Measurements from ENCODE around the gene NEURL3. TPM values are rescaled to one million over a fixed set of nuclear protein-coding genes. Genes with fewer than 3 reads are reported as not detected.

Gene NEURL3
- total RNA-seq, 1 donor from 2014 or later = not detected

GRCh38 chr2:96542357-96542977, 37.3 kb upstream of the NEURL3 start:
- H3K36me3 Mint-ChIP-seq (ENCODE audit: low read depth) = peaks cover 7% of the 10 kb centered on the region
- peaks cover 44% of the 10 kb centered on the region for H3K4me1 Mint-ChIP-seq (ENCODE audit: low read depth)
- no peak for TF ChIP-seq CTCF (IDR thresholded peaks at IDR 0.05)
- DNase-seq (ENCODE audit: low spot score) = peak; percentile 54
- H3K4me3 Mint-ChIP-seq (ENCODE audit: unreplicated experiment) = no peak overlapping the region
- no peaks in the 10 kb centered on the region for H3K27me3 Mint-ChIP-seq (ENCODE audit: low read depth)
- H3K27ac Mint-ChIP-seq (ENCODE audit: unreplicated experiment) = no peak overlapping the region
- H3K9me3 Mint-ChIP-seq (ENCODE audit: low read depth) = no peaks in the 10 kb centered on the region

- H3K4me1 Mint-ChIP-seq (ENCODE audit: low read depth) = peaks cover 36% of the 10 kb centered on the region
- no peaks in the 10 kb centered on the region for H3K27me3 Mint-ChIP-seq (ENCODE audit: low read depth)
- peaks cover 7% of the 10 kb centered on the region for H3K36me3 Mint-ChIP-seq (ENCODE audit: low read depth)
- no peak for DNase-seq (ENCODE audit: low spot score)
- TF ChIP-seq CTCF (IDR thresholded peaks at IDR 0.05) = no peak
- no peak overlapping the region for H3K4me3 Mint-ChIP-seq (ENCODE audit: unreplicated experiment)
- no peak overlapping the region for H3K27ac Mint-ChIP-seq (ENCODE audit: unreplicated experiment)
- no peaks in the 10 kb centered on the region for H3K9me3 Mint-ChIP-seq (ENCODE audit: low read depth)
Measured at GRCh38 chr2:96541398-96542152, 36.4 kb upstream of the NEURL3 start.

GRCh38 chr2:96540136-96540535, 35.0 kb upstream of the NEURL3 start:
- no peak for TF ChIP-seq CTCF (IDR thresholded peaks at IDR 0.05)
- Mint-ChIP-seq H3K27me3 (ENCODE audit: low read depth) (no peaks in the 10 kb centered on the region), H3K27ac (ENCODE audit: unreplicated experiment) (peak overlapping the region; percentile 61), H3K9me3 (ENCODE audit: low read depth) (no peaks in the 10 kb centered on the region), H3K4me1 (ENCODE audit: low read depth) (peaks cover 36% of the 10 kb centered on the region), H3K4me3 (ENCODE audit: unreplicated experiment) (no peak overlapping the region), H3K36me3 (ENCODE audit: low read depth) (peaks cover 7% of the 10 kb centered on the region)
- DNase-seq (ENCODE audit: low spot score) = no peak

GRCh38 chr2:96539215-96539920, 34.2 kb upstream of the NEURL3 start:
- DNase-seq (ENCODE audit: low spot score) = no peak
- Mint-ChIP-seq H3K9me3 (ENCODE audit: low read depth) (no peaks in the 10 kb centered on the region), H3K27ac (ENCODE audit: unreplicated experiment) (no peak overlapping the region), H3K36me3 (ENCODE audit: low read depth) (peaks cover 6% of the 10 kb centered on the region), H3K4me1 (ENCODE audit: low read depth) (peaks cover 41% of the 10 kb centered on the region), H3K4me3 (ENCODE audit: unreplicated experiment) (peak overlapping the region; percentile 12), H3K27me3 (ENCODE audit: low read depth) (no peaks in the 10 kb centered on the region)
- TF ChIP-seq CTCF (IDR thresholded peaks at IDR 0.05) = no peak

GRCh38 chr2:96538487-96539214, 33.5 kb upstream of the NEURL3 start:
- H3K27ac Mint-ChIP-seq (ENCODE audit: unreplicated experiment) = peak overlapping the region; percentile 59

More at GRCh38 chr2:96538487-96539214, 33.5 kb upstream of the NEURL3 start:
- TF ChIP-seq CTCF (IDR thresholded peaks at IDR 0.05) = no peak
- H3K4me1 Mint-ChIP-seq (ENCODE audit: low read depth) = peaks cover 48% of the 10 kb centered on the region
- H3K9me3 Mint-ChIP-seq (ENCODE audit: low read depth) = no peaks in the 10 kb centered on the region
- no peaks in the 10 kb centered on the region for H3K27me3 Mint-ChIP-seq (ENCODE audit: low read depth)
- H3K4me3 Mint-ChIP-seq (ENCODE audit: unreplicated experiment) = peak overlapping the region; percentile 89
- no peak for DNase-seq (ENCODE audit: low spot score)
- peaks cover 4% of the 10 kb centered on the region for H3K36me3 Mint-ChIP-seq (ENCODE audit: low read depth)

Measured in chondrocyte (in vitro differentiated cells).